ENCODE data around the gene MTFP1. TPM values are rescaled to one million over a fixed set of nuclear protein-coding genes. Genes with fewer than 3 reads are reported as not detected.
"Not testable (repeated sequence)": the region's sequence is repeated elsewhere in the genome, so short reads cannot be mapped to it uniquely, and the experiment has no call there.

The MTFP1 gene
- total RNA-seq, 4 donors from 2014 or later, result 2.5 to 13.7 (median 3.5) TPM

DNA sequence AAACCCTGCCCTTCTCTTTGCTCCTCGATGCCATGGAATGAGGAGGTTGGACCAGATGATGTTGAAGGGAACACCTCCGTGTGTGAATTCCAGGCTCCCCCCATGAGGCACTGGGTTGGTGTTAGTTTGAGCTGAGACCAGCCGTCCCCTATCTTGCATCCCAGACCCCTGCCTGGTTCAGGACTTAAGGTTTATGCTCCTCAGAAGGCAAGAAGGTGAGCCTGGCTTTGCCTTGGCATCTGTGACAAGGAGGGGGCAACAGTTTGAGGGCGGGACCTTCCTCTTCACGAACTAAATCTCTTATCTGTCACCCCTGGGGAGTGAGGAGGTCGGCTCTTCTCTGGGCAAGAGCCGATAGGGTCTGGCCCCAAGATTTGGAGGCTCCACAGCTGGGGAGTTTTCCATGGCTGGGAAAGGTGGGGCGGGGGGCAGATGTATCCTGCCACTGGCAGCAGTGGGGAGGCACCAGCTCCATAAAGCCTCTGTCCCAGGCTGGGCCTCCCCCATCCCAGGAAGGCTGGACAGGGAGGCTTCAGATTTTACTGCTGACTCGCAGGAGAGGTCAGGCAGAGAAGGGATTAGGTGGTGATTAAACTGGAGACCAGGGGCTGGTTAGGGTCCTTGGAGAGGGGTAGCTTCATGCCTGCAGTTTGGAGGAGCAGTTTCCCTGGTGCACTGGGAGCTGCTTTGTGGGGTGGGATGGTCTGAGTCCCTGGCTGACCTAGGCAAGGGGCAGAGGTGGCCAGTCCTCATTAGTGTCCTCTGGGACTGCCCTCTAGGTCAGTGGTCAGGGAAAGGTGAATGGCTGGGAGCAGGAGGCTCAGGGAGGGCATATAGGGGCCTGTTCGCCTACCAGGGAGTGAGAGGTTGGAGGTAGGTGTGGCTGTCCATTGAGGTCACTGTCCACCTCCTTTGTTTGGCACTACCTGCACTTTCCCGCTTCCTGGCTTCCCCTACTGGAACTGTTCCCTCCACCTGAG lies 27.6 kb upstream of the MTFP1 start:
- Histone ChIP-seq H3K4me1 (peaks cover 38% of the 10 kb centered on the region), H3K36me3 (no peaks in the 10 kb centered on the region), H3K9me3 (no peaks in the 10 kb centered on the region), H3K4me3 (peak overlapping the region; percentile 64), H3K27me3 (no peaks in the 10 kb centered on the region), H3K27ac (peak overlapping the region; percentile 71)
- 56% methylated on average over 6 of the region's 11 CpGs for WGBS
- TF ChIP-seq, protein P1, sequence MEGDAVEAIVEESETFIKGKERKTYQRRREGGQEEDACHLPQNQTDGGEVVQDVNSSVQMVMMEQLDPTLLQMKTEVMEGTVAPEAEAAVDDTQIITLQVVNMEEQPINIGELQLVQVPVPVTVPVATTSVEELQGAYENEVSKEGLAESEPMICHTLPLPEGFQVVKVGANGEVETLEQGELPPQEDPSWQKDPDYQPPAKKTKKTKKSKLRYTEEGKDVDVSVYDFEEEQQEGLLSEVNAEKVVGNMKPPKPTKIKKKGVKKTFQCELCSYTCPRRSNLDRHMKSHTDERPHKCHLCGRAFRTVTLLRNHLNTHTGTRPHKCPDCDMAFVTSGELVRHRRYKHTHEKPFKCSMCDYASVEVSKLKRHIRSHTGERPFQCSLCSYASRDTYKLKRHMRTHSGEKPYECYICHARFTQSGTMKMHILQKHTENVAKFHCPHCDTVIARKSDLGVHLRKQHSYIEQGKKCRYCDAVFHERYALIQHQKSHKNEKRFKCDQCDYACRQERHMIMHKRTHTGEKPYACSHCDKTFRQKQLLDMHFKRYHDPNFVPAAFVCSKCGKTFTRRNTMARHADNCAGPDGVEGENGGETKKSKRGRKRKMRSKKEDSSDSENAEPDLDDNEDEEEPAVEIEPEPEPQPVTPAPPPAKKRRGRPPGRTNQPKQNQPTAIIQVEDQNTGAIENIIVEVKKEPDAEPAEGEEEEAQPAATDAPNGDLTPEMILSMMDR (IDR thresholded peaks at IDR 0.05), result no peak
- no peak for TF ChIP-seq POLR2A (IDR thresholded peaks at IDR 0.05)
- no peak for TF ChIP-seq EP300 (IDR thresholded peaks at IDR 0.05)
- TF ChIP-seq POLR2AphosphoS5 (IDR thresholded peaks at IDR 0.05), result no peak
- DNase-seq (ENCODE audit: low spot score in 2 of 2), result no peak

DNA sequence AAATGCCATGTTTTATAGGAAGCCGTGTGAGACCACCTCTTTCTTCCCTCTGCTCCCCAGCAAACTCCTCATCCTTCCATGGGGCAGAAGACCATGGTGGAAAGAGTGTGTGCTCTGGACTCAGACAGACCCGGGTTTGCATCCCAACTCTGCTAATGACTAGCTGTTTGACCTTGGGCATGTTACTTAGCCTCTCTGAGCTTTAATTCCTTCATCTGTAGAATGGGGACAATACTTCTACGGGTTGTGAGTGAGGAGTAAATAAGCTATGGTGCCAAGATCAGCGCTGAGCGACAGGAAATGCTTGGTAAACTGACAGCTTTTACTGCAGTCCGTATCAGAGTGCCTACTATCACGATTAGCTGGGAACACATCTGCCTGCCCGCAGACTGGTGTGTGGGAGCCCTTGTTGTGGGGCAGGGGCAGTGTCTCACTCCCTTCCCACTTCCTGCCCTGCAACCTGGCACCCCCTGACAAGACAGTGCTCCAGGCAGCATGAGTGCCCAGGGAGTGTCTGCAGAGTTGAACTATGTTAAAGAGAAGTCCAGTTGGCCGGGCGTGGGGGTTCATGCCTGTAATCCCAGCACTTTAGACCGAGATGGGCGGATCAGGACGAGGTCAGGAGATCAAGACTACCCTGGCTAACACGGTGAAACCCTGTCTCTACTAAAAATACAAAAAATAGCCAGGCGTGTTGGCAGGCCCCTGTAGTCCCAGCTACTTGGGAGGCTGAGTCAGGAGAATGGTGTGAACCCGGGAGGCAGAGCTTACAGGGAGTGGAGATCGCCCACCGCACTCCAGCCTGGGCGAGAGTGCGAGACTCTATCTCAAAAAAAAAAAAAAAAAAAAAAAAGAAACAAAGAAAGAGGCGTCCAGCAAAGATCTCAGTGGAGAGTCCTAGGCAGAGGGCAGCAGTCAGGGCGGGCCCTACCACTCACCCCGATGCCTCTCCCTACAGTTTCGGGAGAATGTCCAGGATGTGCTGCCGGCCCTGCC lies 26.6 kb upstream of the MTFP1 start:
- Histone ChIP-seq H3K27me3 (no peaks in the 10 kb centered on the region), H3K27ac (peak overlapping the region; percentile 40), H3K4me1 (peaks cover 39% of the 10 kb centered on the region), H3K4me3 (peak overlapping the region; percentile 64), H3K36me3 (no peaks in the 10 kb centered on the region), H3K9me3 (no peaks in the 10 kb centered on the region)
- 54% methylated on average over 23 of the region's 25 CpGs for WGBS
- TF ChIP-seq EP300 (IDR thresholded peaks at IDR 0.05), result no peak
- TF ChIP-seq POLR2A (IDR thresholded peaks at IDR 0.05), result no peak
- no peak for DNase-seq (ENCODE audit: low spot score in 2 of 2)

DNA sequence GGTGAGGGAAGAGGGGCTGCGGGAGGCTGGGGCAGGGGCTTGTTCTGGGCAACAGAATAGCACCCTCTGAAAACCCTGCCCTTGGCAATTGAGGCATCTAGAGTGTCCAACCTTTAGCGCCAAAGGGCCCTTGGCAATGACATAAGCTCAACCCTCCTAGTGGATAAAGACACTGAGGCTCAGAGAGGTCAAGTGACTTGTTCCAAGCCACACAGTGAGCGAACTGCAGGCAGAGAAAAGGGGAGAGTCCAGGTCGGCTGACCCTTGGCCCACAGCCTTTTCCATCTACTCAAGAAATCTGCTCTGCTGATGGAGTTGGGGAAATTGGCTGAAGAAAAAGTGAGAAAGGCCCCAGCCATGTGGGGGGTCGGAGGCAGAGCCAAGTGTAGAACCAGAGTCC lies 25.9 kb upstream of the MTFP1 start:
- WGBS, result 77% methylated on average over 5 of the region's 5 CpGs
- H3K4me3 ChIP-seq, result no peak overlapping the region
- peaks cover 44% of the 10 kb centered on the region for H3K4me1 ChIP-seq
- DNase-seq (ENCODE audit: low spot score in 2 of 2), result no peak
- TF ChIP-seq EP300 (IDR thresholded peaks at IDR 0.05), result no peak
- TF ChIP-seq POLR2A (IDR thresholded peaks at IDR 0.05), result no peak
- TF ChIP-seq, protein P1 (IDR thresholded peaks at IDR 0.05), result no peak
- TF ChIP-seq POLR2AphosphoS5 (IDR thresholded peaks at IDR 0.05), result no peak
- H3K27ac ChIP-seq, result peak overlapping the region; percentile 40
- H3K27me3 ChIP-seq, result no peaks in the 10 kb centered on the region
- no peaks in the 10 kb centered on the region for H3K9me3 ChIP-seq
- H3K36me3 ChIP-seq, result no peaks in the 10 kb centered on the region

DNA sequence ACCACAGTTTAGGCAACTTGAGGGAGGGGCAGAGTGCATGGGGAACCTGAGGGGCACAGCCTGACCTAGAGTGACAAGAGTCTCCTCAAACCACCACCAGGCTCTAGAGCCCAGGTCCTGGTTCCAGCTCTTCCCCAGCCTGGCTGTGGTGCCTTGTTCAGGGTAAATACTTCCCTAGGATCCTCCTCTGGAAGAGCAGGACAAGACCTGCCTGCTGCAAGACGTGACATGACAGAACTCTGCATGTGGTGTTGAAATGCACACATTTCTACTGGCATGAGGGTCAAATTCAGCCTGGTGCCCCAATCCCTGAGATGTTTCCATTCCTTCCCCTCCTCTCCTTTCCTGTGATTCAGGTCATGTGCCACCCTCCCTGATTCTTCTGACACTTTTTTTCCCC lies 25.4 kb upstream of the MTFP1 start:
- H3K4me1 ChIP-seq, result peaks cover 44% of the 10 kb centered on the region
- peak overlapping the region; percentile 40 for H3K27ac ChIP-seq
- no peaks in the 10 kb centered on the region for H3K27me3 ChIP-seq
- H3K9me3 ChIP-seq, result no peaks in the 10 kb centered on the region
- WGBS, result 57% methylated on average over 1 of the region's 1 CpG
- H3K4me3 ChIP-seq, result no peak overlapping the region
- H3K36me3 ChIP-seq, result no peaks in the 10 kb centered on the region
- TF ChIP-seq POLR2AphosphoS5 (IDR thresholded peaks at IDR 0.05) (no peak), EP300 (IDR thresholded peaks at IDR 0.05) (no peak), POLR2A (IDR thresholded peaks at IDR 0.05) (no peak)
- TF ChIP-seq, protein P1 (IDR thresholded peaks at IDR 0.05), result no peak
- no peak for DNase-seq (ENCODE audit: low spot score in 2 of 2)

DNA sequence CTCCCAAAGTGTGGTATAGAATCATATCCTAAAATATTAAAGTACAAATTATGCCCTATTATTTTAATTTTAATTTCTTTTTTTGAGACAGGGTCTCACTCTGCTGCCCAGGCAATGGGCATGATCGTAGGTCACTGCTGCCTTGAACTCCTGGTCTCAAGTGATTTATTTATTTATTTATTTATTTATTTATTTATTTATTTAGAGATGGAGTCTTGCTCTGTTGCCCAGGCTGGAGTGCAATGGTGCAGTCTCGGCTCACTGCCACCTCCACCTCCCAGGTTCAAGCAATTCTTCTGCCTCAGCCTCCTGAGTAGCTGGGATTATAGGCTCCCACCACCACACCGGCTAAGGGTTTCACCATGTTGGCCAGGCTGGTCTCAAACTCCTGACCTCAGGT lies 24.5 kb upstream of the MTFP1 start:
- H3K27ac ChIP-seq; H3K9me3 ChIP-seq; H3K4me3 ChIP-seq; DNase-seq (ENCODE audit: low spot score in 2 of 2); H3K36me3 ChIP-seq; H3K27me3 ChIP-seq: not testable (repeated sequence)
- peaks cover 44% of the 10 kb centered on the region for H3K4me1 ChIP-seq
- WGBS, result 99% methylated on average over 3 of the region's 3 CpGs

Data from suprapubic skin (tissue), 4 donors.